IMR-90 (cell line): ENCODE measurements around the gene TBX4. TPM values are rescaled to one million over a fixed set of nuclear protein-coding genes. Genes with fewer than 3 reads are reported as not detected.

Experiments used
- ATAC-seq: fragments of 200-7000 bp; cut with Tn5 transposase; 2 replicates; pipeline ENCODE4 v1.9.1; 2020; ENCODE audit warnings: low read depth, mild to moderate bottlenecking, moderate library complexity
- BruUV-seq: library from RNA; stranded (reverse); fragments of 400-500 nt; replicated peaks from 2 replicates; lab custom pipeline; 2021; lab: Mats Ljungman, UMichigan
- CTCF ChIA-PET: fragments of 300-600 bp; formaldehyde crosslinking; extraction: SDS; loops from one replicate; lab custom pipeline; 2021; ENCODE audit warnings: antibody characterized with exemption; lab: Yijun Ruan, JAX
- POLR2A ChIA-PET: fragments of 300-600 bp; sonication (Branson Sonifier 250); formaldehyde crosslinking; loops from one replicate; lab custom pipeline; 2022; ENCODE audit warnings: antibody characterized with exemption; ENCODE audit not compliant: unreplicated experiment; lab: Charles Lee
- DNase-seq: peaks from one replicate; pipeline ENCODE4 v3.0.0; 2013
- H2AFZ ChIP-seq: replicated peaks from 2 replicates; pipeline ENCODE3; 2013; ENCODE audit warnings: low read length, mild to moderate bottlenecking; ENCODE audit not compliant: poor library complexity
- H2AK5ac ChIP-seq: 2 replicates; pipeline ENCODE4 v1.6.1; 2013; ENCODE audit warnings: low read depth, low read length, inconsistent platforms
- H2AK9ac ChIP-seq: replicated peaks from 2 replicates; pipeline ENCODE3; 2013; ENCODE audit warnings: mild to moderate bottlenecking, low read depth, low read length, moderate library complexity; ENCODE audit not compliant: poor library complexity
- H2BK120ac ChIP-seq: 2 replicates; pipeline ENCODE4 v1.6.1; 2013; ENCODE audit warnings: low read depth, low read length, inconsistent platforms
- H2BK15ac ChIP-seq: 3 replicates; pipeline ENCODE4 v1.6.1; 2013; ENCODE audit warnings: low read depth, low read length, inconsistent platforms
- H2BK20ac ChIP-seq: 2 replicates; pipeline ENCODE4 v1.6.1; 2013; ENCODE audit warnings: low read depth, mild to moderate bottlenecking, inconsistent platforms, low read length, moderate library complexity
- H2BK5ac ChIP-seq: 2 replicates; pipeline ENCODE4 v1.6.1; 2013; ENCODE audit warnings: mild to moderate bottlenecking, low read depth, low read length, inconsistent platforms; ENCODE audit not compliant: poor library complexity, severe bottlenecking
- H3K14ac ChIP-seq: replicated peaks from 2 replicates; pipeline ENCODE4 v1.6.1; 2013; ENCODE audit warnings: low read depth, low read length, inconsistent platforms
- H3K18ac ChIP-seq: 2 replicates; pipeline ENCODE4 v1.6.1; 2013; ENCODE audit warnings: low read depth, low read length, control low read depth
- H3K23ac ChIP-seq: 2 replicates; pipeline ENCODE4 v1.6.1; 2013; ENCODE audit warnings: low read depth, low read length, inconsistent platforms
- H3K27ac ChIP-seq: 2 replicates; pipeline ENCODE4 v1.5.1; 2013; ENCODE audit warnings: mild to moderate bottlenecking, control low read depth, low read length; ENCODE audit not compliant: insufficient read depth
- H3K27me3 ChIP-seq: 2 replicates; pipeline ENCODE4 v1.6.1; 2013; ENCODE audit warnings: low read length; ENCODE audit not compliant: control insufficient read depth, insufficient read depth
- H3K36me3 ChIP-seq: 2 replicates; pipeline ENCODE4 v1.6.1; 2013; ENCODE audit warnings: low read length, mixed read lengths; ENCODE audit not compliant: control insufficient read depth, insufficient read depth
- H3K4ac ChIP-seq: 2 replicates; pipeline ENCODE4 v1.6.1; 2013; ENCODE audit warnings: low read depth, low read length, inconsistent platforms
- H3K4me1 ChIP-seq: 2 replicates; pipeline ENCODE4 v1.6.1; 2013; ENCODE audit warnings: low read length, mixed read lengths; ENCODE audit not compliant: control insufficient read depth, insufficient read depth
- H3K4me2 ChIP-seq: 2 replicates; pipeline ENCODE4 v1.6.1; 2013; ENCODE audit warnings: low read depth, mild to moderate bottlenecking, control low read depth, low read length, moderate library complexity
- H3K4me3 ChIP-seq: 2 replicates; pipeline ENCODE4 v1.5.1; 2013; ENCODE audit warnings: low read depth, mild to moderate bottlenecking, control low read depth, low read length, moderate library complexity; ENCODE audit not compliant: insufficient read depth
- H3K56ac ChIP-seq: 2 replicates; pipeline ENCODE4 v1.6.1; 2013; ENCODE audit warnings: low read length, inconsistent platforms; ENCODE audit not compliant: insufficient read depth; ENCODE audit errors: extremely low read depth
- H3K79me1 ChIP-seq, 2 experiments: 2 replicates each; pipeline ENCODE4 v1.6.1; 2013; ENCODE audit warnings: low read length in 2 of 2, inconsistent platforms in 1 of 2, low read depth in 1 of 2
- H3K9ac ChIP-seq: 2 replicates; pipeline ENCODE4 v1.6.1; 2013; ENCODE audit warnings: low read depth, low read length, control low read depth
- H3K9me1 ChIP-seq: 2 replicates; pipeline ENCODE4 v1.6.1; 2013; ENCODE audit warnings: low read length, inconsistent platforms; ENCODE audit not compliant: insufficient read depth
- H3K9me3 ChIP-seq: 2 replicates; pipeline ENCODE4 v1.6.1; 2013; ENCODE audit warnings: low read length; ENCODE audit not compliant: control insufficient read depth, insufficient read depth
- H4K20me1 ChIP-seq: 2 replicates; pipeline ENCODE4 v1.6.1; 2013; ENCODE audit warnings: low read length, inconsistent platforms; ENCODE audit not compliant: insufficient read depth
- H4K5ac ChIP-seq: 2 replicates; pipeline ENCODE4 v1.6.1; 2013; ENCODE audit warnings: mild to moderate bottlenecking, low read depth, low read length, control low read depth
- H4K8ac ChIP-seq, 2 experiments: 2 replicates each; pipeline ENCODE4 v1.6.1; 2013; ENCODE audit warnings: low read depth in 2 of 2, low read length in 2 of 2, control low read depth in 1 of 2, inconsistent platforms in 1 of 2
- H4K91ac ChIP-seq: 2 replicates; pipeline ENCODE4 v1.6.1; 2013; ENCODE audit warnings: low read depth, low read length, inconsistent platforms; ENCODE audit not compliant: insufficient read depth
- CEBPB ChIP-seq: IDR thresholded peaks from 2 replicates; pipeline ENCODE4 v1.6.1; 2012; ENCODE audit warnings: low read depth, low read length, improper control_type of control experiment
- CHD1 ChIP-seq: IDR thresholded peaks from 2 replicates; pipeline ENCODE4 v1.6.1; 2012; ENCODE audit warnings: low read depth, low read length, improper control_type of control experiment
- FOS ChIP-seq: fragments of 150-350 bp; IDR thresholded peaks from 2 replicates; pipeline ENCODE4 v1.6.1; 2016; ENCODE audit warnings: low read depth, low read length
- MAFK ChIP-seq: IDR thresholded peaks from 2 replicates; pipeline ENCODE4 v1.6.1; 2012; ENCODE audit warnings: low read depth, low read length, improper control_type of control experiment
- MXI1 ChIP-seq: IDR thresholded peaks from 2 replicates; pipeline ENCODE4 v1.6.1; 2012; ENCODE audit warnings: low read depth, mild to moderate bottlenecking, low read length, moderate library complexity, borderline replicate concordance
- POLR2A ChIP-seq: IDR thresholded peaks from 2 replicates; pipeline ENCODE4 v1.6.1; 2012; ENCODE audit warnings: mild to moderate bottlenecking, low read depth, low read length
- RCOR1 ChIP-seq: IDR thresholded peaks from 2 replicates; pipeline ENCODE4 v1.6.1; 2012; ENCODE audit warnings: mild to moderate bottlenecking, low read length, improper control_type of control experiment; ENCODE audit not compliant: insufficient replicate concordance
- SMC3 ChIP-seq: fragments of 150-350 bp; IDR thresholded peaks from 2 replicates; pipeline ENCODE4 v1.6.1; 2016; ENCODE audit warnings: low read depth, mild to moderate bottlenecking, antibody characterized with exemption, low read length, moderate library complexity
- WGBS, 2 experiments: methylation state at CpG; one replicate each; pipeline versions ENCODE4 v1.1.5 to v1.1.7; 2013; ENCODE audit warnings: missing lambda C conversion rate in 2 of 2; ENCODE audit not compliant: insufficient read length in 1 of 2; ENCODE audit errors: extremely low coverage in 2 of 2; 5-methylcytosine and 5-hydroxymethylcytosine counted together
- dilution Hi-C: fragments of 300-500 bp; cut with HindIII; formaldehyde crosslinking; loops from one replicate; pipeline ENCODE4 v1.14.3; 2018; ENCODE audit warnings: low sequenced_read_pairs; ENCODE audit not compliant: unreplicated experiment
- in situ Hi-C: fragments of 300-500 bp; cut with MboI; formaldehyde crosslinking; loops from 3 replicates; pipeline ENCODE4 v1.14.3; 2019; ENCODE audit warnings: low sequenced_read_pairs, inconsistent platforms, mixed read lengths
- intact Hi-C: fragments of 100-400 bp; cut with micrococcal nuclease; formaldehyde crosslinking; loops from 2 replicates; pipeline ENCODE4 v1.10.0; 2022
- polyA plus RNA-seq, 3 experiments: library from polyadenylated mRNA; depleted of rRNA; stranded (reverse); fragments of >200 nt; gene quantifications; 2 replicates each; pipeline ENCODE4 v1.2.3, GENCODE V29; 2012; ENCODE audit warnings: low replicate concordance in 1 of 3
- total RNA-seq: library from RNA; depleted of rRNA; stranded (reverse); fragments of >200 nt; gene quantifications from 2 replicates; pipeline ENCODE4 v1.2.3, GENCODE V29; 2012
- TF ChIP-seq, protein P1 (sequence below): fragments of 150-350 bp; IDR thresholded peaks from 2 replicates; pipeline ENCODE4 v1.6.1; 2016; ENCODE audit warnings: low read depth, mild to moderate bottlenecking, low read length, moderate library complexity, borderline replicate concordance
- TF ChIP-seq, protein P2 (sequence below): conservative IDR thresholded peaks from 2 replicates; pipeline ENCODE4 v1.5.1; 2012; ENCODE audit warnings: mild to moderate bottlenecking, low read depth, low read length, improper control_type of control experiment

Gene TBX4
- total and polyA plus RNA-seq, 2 of the 4 experiments (the other 2 are of a cell fraction), result 0.05 TPM; not detected in 1

DNA sequence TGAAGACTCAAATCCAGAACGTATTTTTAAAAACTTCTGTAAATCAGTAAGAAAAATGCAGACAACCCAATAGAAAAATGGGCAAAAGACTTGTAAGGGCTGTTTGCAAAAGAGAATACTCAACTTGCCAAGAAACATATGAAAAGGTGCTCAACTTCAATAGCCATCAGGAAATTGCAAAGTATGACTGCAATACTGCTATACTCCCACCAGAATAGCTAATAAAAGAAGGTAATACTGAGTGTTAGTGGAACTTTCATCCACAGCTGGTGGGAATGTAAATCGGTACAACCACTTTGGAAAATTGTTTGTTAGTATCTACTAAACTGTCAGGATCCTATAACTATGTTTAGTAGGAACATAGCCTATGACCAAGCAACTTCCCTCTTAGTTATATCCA, 48.1 kb downstream of the TBX4 start:
- peaks cover 3% of the 10 kb centered on the region; the same call in 1 of the 2 replicates for H3K9me1 ChIP-seq
- no peaks in the 10 kb centered on the region for H3K9me3 ChIP-seq
- in situ Hi-C loops, result no loop called here
- H3K23ac ChIP-seq, result no peak overlapping the region
- H3K4ac ChIP-seq, result no peak overlapping the region
- H3K4me3 ChIP-seq, result no peak overlapping the region
- no peaks in the 10 kb centered on the region; the same call in 1 of the 2 replicates for H4K20me1 ChIP-seq
- H4K91ac ChIP-seq, result no peak overlapping the region
- ATAC-seq (no peak), DNase-seq (no peak)
- H2BK20ac ChIP-seq, result no peak overlapping the region
- intact Hi-C loops, result no loop called here
- H4K8ac ChIP-seq, result no peak overlapping the region
- H3K4me1 ChIP-seq, result peaks cover 1% of the 10 kb centered on the region; the same call in 1 of the 2 replicates
- no peak overlapping the region for H3K27ac ChIP-seq
- H3K79me1 ChIP-seq, result no peaks in the 10 kb centered on the region
- H3K36me3 ChIP-seq, result no peaks in the 10 kb centered on the region
- no peak overlapping the region for H2AFZ ChIP-seq
- no peak overlapping the region for H3K4me2 ChIP-seq
- no peak overlapping the region for H3K9ac ChIP-seq
- WGBS, 2 experiments, result no CpG with 5 or more reads among the region's 2 CpGs
- H2BK15ac ChIP-seq, result no peak overlapping the region
- H4K5ac ChIP-seq, result no peak overlapping the region
- no peak overlapping the region for H3K18ac ChIP-seq
- no peak overlapping the region for H2AK9ac ChIP-seq
- H2AK5ac ChIP-seq, result no peak overlapping the region
- ChIA-PET CTCF (no interaction called here), POLR2A (no interaction called here)
- H3K14ac ChIP-seq, result no peak overlapping the region
- dilution Hi-C loops, result no loop called here
- BruUV-seq, result no TSS peak
- no peaks in the 10 kb centered on the region for H3K27me3 ChIP-seq
- no peak overlapping the region for H2BK5ac ChIP-seq
- TF ChIP-seq, protein P1, sequence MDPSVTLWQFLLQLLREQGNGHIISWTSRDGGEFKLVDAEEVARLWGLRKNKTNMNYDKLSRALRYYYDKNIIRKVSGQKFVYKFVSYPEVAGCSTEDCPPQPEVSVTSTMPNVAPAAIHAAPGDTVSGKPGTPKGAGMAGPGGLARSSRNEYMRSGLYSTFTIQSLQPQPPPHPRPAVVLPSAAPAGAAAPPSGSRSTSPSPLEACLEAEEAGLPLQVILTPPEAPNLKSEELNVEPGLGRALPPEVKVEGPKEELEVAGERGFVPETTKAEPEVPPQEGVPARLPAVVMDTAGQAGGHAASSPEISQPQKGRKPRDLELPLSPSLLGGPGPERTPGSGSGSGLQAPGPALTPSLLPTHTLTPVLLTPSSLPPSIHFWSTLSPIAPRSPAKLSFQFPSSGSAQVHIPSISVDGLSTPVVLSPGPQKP, result no peak
- no peak for TF ChIP-seq CEBPB
- TF ChIP-seq POLR2A, result no peak
- TF ChIP-seq MAFK, result no peak
- no peak for TF ChIP-seq RCOR1
- TF ChIP-seq MXI1, result no peak
- TF ChIP-seq, protein P2, sequence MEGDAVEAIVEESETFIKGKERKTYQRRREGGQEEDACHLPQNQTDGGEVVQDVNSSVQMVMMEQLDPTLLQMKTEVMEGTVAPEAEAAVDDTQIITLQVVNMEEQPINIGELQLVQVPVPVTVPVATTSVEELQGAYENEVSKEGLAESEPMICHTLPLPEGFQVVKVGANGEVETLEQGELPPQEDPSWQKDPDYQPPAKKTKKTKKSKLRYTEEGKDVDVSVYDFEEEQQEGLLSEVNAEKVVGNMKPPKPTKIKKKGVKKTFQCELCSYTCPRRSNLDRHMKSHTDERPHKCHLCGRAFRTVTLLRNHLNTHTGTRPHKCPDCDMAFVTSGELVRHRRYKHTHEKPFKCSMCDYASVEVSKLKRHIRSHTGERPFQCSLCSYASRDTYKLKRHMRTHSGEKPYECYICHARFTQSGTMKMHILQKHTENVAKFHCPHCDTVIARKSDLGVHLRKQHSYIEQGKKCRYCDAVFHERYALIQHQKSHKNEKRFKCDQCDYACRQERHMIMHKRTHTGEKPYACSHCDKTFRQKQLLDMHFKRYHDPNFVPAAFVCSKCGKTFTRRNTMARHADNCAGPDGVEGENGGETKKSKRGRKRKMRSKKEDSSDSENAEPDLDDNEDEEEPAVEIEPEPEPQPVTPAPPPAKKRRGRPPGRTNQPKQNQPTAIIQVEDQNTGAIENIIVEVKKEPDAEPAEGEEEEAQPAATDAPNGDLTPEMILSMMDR, result no peak
- no peak for TF ChIP-seq SMC3
- TF ChIP-seq FOS, result no peak
- TF ChIP-seq CHD1, result no peak
- no peak overlapping the region for H2BK120ac ChIP-seq
- no peak overlapping the region for H3K56ac ChIP-seq
